ENCODE data around the gene OR5H14. TPM values are rescaled to one million over a fixed set of nuclear protein-coding genes. Genes with fewer than 3 reads are reported as not detected.
A peak's percentile ranks its signal among the peaks of the same experiment; 100 is the strongest.
"Not testable (repeated sequence)": the region's sequence is repeated elsewhere in the genome, so short reads cannot be mapped to it uniquely, and the experiment has no call there.

OR5H14 gene
- not detected in 2 replicates for total RNA-seq (2014; rRNA removed; shearing (Covaris generic); ENCODE audit: low replicate concordance)

DNA sequence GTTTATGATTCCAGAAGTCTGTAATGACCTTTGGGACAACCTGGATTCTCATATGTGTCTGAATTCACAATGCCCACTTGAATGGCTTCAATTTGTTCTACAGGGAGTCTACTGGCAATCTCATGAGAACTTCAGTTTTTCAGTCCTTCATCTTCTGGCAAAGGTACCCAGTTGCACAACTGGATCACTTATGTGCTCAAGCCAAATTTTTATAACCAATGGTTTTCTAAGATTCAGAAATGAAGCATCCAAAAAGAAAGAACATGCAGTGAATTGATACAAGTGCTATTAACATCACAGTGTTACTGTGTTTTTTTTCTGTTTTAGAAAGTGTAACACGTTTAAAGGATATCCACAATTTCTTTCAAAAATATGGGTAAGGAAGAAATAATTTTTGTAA lies at the start of gene OR5H14:
Gene OR5H14 (plus strand): TSS at position 301 of the 400 bp plus-strand sequence. CDS start 1,907 bp downstream, outside the sequence.
- no peak for DNase-seq (ENCODE audit: low read depth)
- in situ Hi-C loops (cut with HindIII; ENCODE audit: low pct_unique_long_range_greater_than_20kb, low sequenced_read_pairs): no loop called here

GRCh38 chr3:98099848-98100247 lies 47.4 kb upstream of the OR5H14 start:
- in situ Hi-C loops (cut with HindIII; ENCODE audit: low pct_unique_long_range_greater_than_20kb, low sequenced_read_pairs): no loop called here
- DNase-seq (ENCODE audit: low read depth): no peak

- no peak for DNase-seq (ENCODE audit: low read depth)
Measured at GRCh38 chr3:98108162-98108561, 39.1 kb upstream of the OR5H14 start.

DNA sequence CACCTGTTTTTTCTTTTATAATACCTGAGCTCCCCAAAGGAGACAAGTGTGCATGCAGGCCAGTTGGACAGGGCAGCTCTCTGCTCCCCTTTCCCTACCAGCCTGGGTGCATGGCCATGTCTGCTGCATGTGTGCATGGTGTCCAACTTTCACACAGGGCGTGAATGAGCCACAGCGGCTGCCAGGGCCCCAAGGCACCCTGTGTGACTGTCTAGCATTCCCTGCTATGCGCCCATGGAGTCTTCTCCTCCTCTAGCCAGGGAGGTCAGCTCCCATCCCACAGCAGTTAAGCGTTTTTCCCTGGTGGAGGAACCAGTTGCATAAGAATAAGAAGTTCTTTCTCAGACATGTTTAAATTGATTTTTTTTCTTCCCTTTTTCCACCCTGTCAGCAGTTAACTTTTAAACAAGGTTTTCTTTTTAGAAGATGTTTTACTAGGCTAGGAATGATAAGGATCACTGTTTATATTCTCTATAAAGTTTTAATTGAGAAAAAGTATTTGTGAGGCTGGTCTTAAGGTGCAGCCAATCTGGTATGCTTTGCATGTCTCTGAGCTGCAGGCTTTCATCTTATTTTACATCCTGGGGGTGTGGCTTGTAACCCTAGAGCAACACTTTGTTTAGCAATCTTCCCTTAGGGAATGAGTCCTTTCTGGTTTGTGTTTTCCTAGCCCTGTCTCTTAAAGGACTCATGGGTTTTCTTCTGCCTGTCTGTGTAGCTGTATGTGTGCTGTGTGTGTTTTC lies 37.3 kb upstream of the OR5H14 start:
- no peak for DNase-seq (ENCODE audit: low read depth)
- in situ Hi-C loops (cut with HindIII; ENCODE audit: low pct_unique_long_range_greater_than_20kb, low sequenced_read_pairs): no loop called here

More at GRCh38 chr3:98108162-98108561, 39.1 kb upstream of the OR5H14 start:
- in situ Hi-C loops (cut with HindIII; ENCODE audit: low pct_unique_long_range_greater_than_20kb, low sequenced_read_pairs): no loop called here

- in situ Hi-C loops (cut with HindIII; ENCODE audit: low pct_unique_long_range_greater_than_20kb, low sequenced_read_pairs): no loop called here
- DNase-seq (ENCODE audit: low read depth): no peak
Measured at GRCh38 chr3:98110550-98110908, 36.8 kb upstream of the OR5H14 start.

GRCh38 chr3:98114264-98114663 lies 33.0 kb upstream of the OR5H14 start:
- no peak for DNase-seq (ENCODE audit: low read depth)
- in situ Hi-C loops (cut with HindIII; ENCODE audit: low pct_unique_long_range_greater_than_20kb, low sequenced_read_pairs): no loop called here

- no peak for DNase-seq (ENCODE audit: low read depth)
Measured at GRCh38 chr3:98115717-98116116, 31.6 kb upstream of the OR5H14 start.

DNA sequence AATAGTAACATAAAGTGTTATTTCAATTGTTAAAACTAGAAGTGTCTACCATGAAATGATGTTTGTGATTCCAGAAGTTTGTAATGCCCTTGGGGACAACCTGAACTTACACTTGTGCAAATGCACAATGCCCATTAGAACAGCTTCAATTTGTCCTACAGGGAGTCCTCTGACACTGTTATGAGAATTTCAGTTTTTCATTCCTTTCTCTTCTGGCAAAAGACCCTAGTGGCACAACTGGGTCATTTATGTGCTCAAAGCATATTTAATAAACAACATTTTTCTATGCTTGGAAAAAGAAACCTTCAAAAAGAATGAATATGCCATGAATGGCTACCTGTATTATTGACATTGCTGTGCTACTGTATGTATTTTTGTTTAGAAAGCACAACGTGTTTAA lies 16.9 kb upstream of the OR5H14 start, which contains the start of gene OR5H1:
Gene OR5H1 (plus strand): TSS at position 301 of the 400 bp plus-strand sequence. CDS start 1,977 bp downstream, outside the sequence.
- in situ Hi-C loops (cut with HindIII; ENCODE audit: low pct_unique_long_range_greater_than_20kb, low sequenced_read_pairs): no loop called here
- DNase-seq (ENCODE audit: low read depth): no peak

More at GRCh38 chr3:98115717-98116116, 31.6 kb upstream of the OR5H14 start:
- in situ Hi-C loops (cut with HindIII; ENCODE audit: low pct_unique_long_range_greater_than_20kb, low sequenced_read_pairs): no loop called here

GRCh38 chr3:98136631-98137030 lies 10.6 kb upstream of the OR5H14 start:
- DNase-seq (ENCODE audit: low read depth): no peak
- in situ Hi-C loops (cut with HindIII; ENCODE audit: low pct_unique_long_range_greater_than_20kb, low sequenced_read_pairs): no loop called here

- in situ Hi-C loops (cut with HindIII; ENCODE audit: low pct_unique_long_range_greater_than_20kb, low sequenced_read_pairs): not testable (repeated sequence)
Measured at GRCh38 chr3:98137826-98138557, 9.3 kb upstream of the OR5H14 start.

DNA sequence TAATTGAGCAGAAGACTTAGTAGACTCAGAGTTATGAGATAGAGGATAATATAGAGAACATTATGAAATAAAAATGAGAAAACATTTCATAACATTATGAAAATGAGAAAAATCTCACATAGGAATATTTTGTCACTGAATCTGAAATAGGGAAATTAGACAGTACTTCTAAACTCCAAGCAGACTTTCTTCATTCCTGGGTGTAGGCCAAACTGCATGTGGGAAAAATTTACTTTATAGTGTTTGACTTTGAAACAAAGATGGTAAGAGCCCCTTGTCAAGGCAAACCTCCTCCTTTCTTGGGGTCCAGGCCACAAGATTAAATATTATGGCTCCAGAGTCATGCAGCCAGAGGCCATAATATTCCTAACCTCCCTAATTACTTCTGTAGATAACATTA lies 6.7 kb upstream of the OR5H14 start:
- in situ Hi-C loops (cut with HindIII; ENCODE audit: low pct_unique_long_range_greater_than_20kb, low sequenced_read_pairs): no loop called here
- DNase-seq (ENCODE audit: low read depth): no peak

More at GRCh38 chr3:98137826-98138557, 9.3 kb upstream of the OR5H14 start:
- not testable (repeated sequence) for DNase-seq (ENCODE audit: low read depth)

DNA sequence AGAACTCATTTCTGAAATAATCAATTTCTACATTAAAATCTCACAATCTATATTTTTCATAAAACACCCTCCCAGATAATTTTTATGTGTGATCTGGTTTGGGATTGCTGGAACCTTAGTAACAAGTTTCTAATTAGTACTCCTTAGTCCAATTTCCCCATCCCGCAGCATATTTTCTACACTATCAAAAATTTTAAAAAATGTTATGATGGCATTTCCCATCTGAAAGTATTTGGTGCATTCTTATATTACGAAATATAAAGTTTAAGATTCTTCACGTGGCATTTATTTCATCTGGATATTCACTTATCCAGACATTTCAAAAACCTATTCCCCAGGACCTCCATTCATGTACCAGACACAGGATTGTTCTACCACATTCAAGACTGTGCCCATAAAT lies 1.5 kb downstream of the OR5H14 start:
- in situ Hi-C loops (cut with HindIII; ENCODE audit: low pct_unique_long_range_greater_than_20kb, low sequenced_read_pairs): no loop called here
- DNase-seq (ENCODE audit: low read depth): no peak

- in situ Hi-C loops (cut with HindIII; ENCODE audit: low pct_unique_long_range_greater_than_20kb, low sequenced_read_pairs); DNase-seq (ENCODE audit: low read depth): not testable (repeated sequence)
Measured at GRCh38 chr3:98149456-98149855, 2.2 kb downstream of the OR5H14 start.

- in situ Hi-C loops (cut with HindIII; ENCODE audit: low pct_unique_long_range_greater_than_20kb, low sequenced_read_pairs): no loop called here
- no peak for DNase-seq (ENCODE audit: low read depth)
Measured at GRCh38 chr3:98151241-98151640, 4.0 kb downstream of the OR5H14 start.

GRCh38 chr3:98166396-98166795 lies 19.1 kb downstream of the OR5H14 start, which contains the start of gene OR5H15:
OR5H15 (plus strand) TSS chr3:98166696; CDS start chr3:98168700, 2,004 bp downstream.
- in situ Hi-C loops (cut with HindIII; ENCODE audit: low pct_unique_long_range_greater_than_20kb, low sequenced_read_pairs): no loop called here

GRCh38 chr3:98171071-98171470 lies 23.8 kb downstream of the OR5H14 start:
- DNase-seq (ENCODE audit: low read depth): peak; percentile 50
- in situ Hi-C loops (cut with HindIII; ENCODE audit: low pct_unique_long_range_greater_than_20kb, low sequenced_read_pairs): no loop called here

More at GRCh38 chr3:98166396-98166795, 19.1 kb downstream of the OR5H14 start, which contains the start of gene OR5H15:
- no peak for DNase-seq (ENCODE audit: low read depth)

DNA sequence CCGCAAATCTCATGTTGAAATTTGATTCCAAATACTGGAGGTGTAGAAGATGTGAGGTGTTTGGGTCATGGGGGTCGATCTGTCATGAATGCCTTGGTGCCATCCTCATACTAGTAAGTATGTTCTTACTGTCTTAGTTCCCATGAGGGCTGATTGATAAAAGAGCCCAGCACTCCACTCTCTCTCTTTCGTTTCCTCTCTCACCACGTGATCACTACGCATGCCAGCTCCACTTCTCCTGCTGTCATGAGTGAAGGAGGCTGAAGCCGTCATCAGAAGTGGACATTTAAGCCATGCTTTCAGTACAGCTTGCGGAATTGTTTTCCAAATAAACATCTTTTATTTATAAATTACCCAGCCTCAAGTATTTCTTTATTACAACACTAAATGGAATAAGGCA lies 25.3 kb downstream of the OR5H14 start:
- DNase-seq (ENCODE audit: low read depth): no peak
- in situ Hi-C loops (cut with HindIII; ENCODE audit: low pct_unique_long_range_greater_than_20kb, low sequenced_read_pairs): no loop called here

DNA sequence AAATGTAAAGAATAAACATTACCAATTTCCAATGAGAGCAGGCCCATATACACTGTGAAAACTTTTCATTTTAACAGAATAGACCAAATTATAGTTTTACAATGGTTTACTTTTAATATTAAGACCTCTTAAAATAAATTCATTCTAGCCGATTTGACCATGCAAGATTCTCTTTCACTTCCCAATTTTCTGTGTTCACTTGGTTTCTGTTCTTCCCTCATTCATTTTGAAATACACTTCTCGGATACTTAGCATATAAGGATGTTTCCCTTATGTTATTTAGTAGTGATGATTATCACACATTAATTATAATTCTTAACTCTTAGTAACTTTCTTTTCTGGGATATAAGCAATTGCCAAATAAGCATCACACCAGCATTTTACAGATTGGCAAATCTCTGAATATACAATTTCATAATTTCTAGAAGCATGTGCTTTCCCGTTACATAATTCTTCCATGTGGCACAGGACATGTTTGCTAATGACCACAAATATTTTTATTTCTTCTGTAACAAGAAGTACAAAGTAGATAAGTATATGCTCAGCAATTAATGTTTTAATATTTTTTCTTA lies 33.1 kb downstream of the OR5H14 start:
- DNase-seq (ENCODE audit: low read depth): no peak
- in situ Hi-C loops (cut with HindIII; ENCODE audit: low pct_unique_long_range_greater_than_20kb, low sequenced_read_pairs): no loop called here

- no peak for DNase-seq (ENCODE audit: low read depth)
- in situ Hi-C loops (cut with HindIII; ENCODE audit: low pct_unique_long_range_greater_than_20kb, low sequenced_read_pairs): no loop called here
Measured at GRCh38 chr3:98182196-98182595, 34.9 kb downstream of the OR5H14 start.
